Measurements from ENCODE around the gene ZNF280D. TPM values are rescaled to one million over a fixed set of nuclear protein-coding genes. Genes with fewer than 3 reads are reported as not detected.

Gene ZNF280D
- total and polyA plus RNA-seq, 2 of the 8 experiments (the other 6 are each of a cell fraction or from before 2014, with no cell fraction given): 7.4 to 27.5 TPM

DNA sequence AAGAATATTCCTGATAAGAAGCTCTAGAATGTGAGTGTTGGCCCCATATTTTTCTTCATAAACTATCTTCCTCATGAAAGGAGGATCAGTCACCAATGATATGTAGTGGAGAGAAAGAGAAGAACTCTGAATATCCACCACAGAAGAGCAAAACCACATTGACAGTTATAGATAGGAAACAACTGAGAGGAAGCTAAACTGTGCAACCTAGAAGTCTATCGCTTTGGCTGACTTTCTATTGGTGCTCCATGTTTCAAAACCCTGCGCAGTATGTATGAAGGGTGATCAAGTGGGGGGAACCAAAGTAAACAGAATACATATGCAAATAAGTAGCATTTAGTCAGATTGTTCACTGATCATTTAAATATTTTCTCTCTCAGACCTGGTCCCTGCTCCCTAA is 41.0 kb upstream of the ZNF280D start:
- no peaks in the 10 kb centered on the region for H3K79me1 ChIP-seq (ENCODE audit: low read depth, low read length)
- H3K18ac ChIP-seq (ENCODE audit: extremely low read depth, low read length): no peak overlapping the region
- FAIRE-seq (no peak), DNase-seq (ENCODE audit: low read depth in 1 of 2, low spot score in 2 of 2) (no peak)
- TF ChIP-seq, protein P1, sequence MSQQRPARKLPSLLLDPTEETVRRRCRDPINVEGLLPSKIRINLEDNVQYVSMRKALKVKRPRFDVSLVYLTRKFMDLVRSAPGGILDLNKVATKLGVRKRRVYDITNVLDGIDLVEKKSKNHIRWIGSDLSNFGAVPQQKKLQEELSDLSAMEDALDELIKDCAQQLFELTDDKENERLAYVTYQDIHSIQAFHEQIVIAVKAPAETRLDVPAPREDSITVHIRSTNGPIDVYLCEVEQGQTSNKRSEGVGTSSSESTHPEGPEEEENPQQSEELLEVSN (IDR thresholded peaks at IDR 0.05): no peak
- TF ChIP-seq PHF8 (conservative IDR thresholded peaks at IDR 0.05; ENCODE audit: low read depth, low read length) (no peak), MAFK (IDR thresholded peaks at IDR 0.05; ENCODE audit: low read depth, low read length) (no peak), SIX5 (IDR thresholded peaks at IDR 0.05; ENCODE audit: low read depth, low read length) (no peak), KDM5A (IDR thresholded peaks at IDR 0.05; ENCODE audit: low read length) (no peak), SAP30 (IDR thresholded peaks at IDR 0.05; ENCODE audit: insufficient read depth, insufficient replicate concordance, low read length) (no peak), RBBP5 (IDR thresholded peaks at IDR 0.05; ENCODE audit: borderline replicate concordance, low read depth, low read length) (no peak)
- no peak overlapping the region for H3K4ac ChIP-seq (replicated peaks; ENCODE audit: insufficient read length, low read depth, low read length)
- no peaks in the 10 kb centered on the region for H3K36me3 ChIP-seq (ENCODE audit: control insufficient read depth in 2 of 4, insufficient read depth in 4 of 4, low read length in 3 of 4)
- H2AFZ ChIP-seq (ENCODE audit: low read length): no peak overlapping the region
- H2BK120ac ChIP-seq (replicated peaks; ENCODE audit: low read depth, low read length): no peak overlapping the region
- no peak overlapping the region for H3K9ac ChIP-seq (replicated peaks in 1 of 4; ENCODE audit: extremely low read depth in 1 of 4, low read depth in 3 of 4, low read length in 3 of 4)
- H4K91ac ChIP-seq (replicated peaks; ENCODE audit: insufficient read length, low read length): no peak overlapping the region
- peaks cover 0 to 2% of the 10 kb centered on the region in 2 experiments; a peak in 1 of 4 replicates for H3K9me3 ChIP-seq (ENCODE audit: insufficient read depth in 2 of 2, low read depth in 1 of 2, low read length in 1 of 2)
- H3K56ac ChIP-seq (replicated peaks; ENCODE audit: insufficient read length, low read depth, low read length): no peak overlapping the region
- H3K23me2 ChIP-seq (ENCODE audit: low read depth, low read length): no peaks in the 10 kb centered on the region
- H3K23ac ChIP-seq (ENCODE audit: insufficient read length): no peak overlapping the region
- no peak overlapping the region for H2BK20ac ChIP-seq (ENCODE audit: low read length)
- H4K5ac ChIP-seq (ENCODE audit: insufficient read length, low read depth, low read length): no peak overlapping the region
- ChIA-PET POLR2A (ENCODE audit: partially characterized antibody) (interaction anchor here (0.9 to 1.0 kb wide), 2 partner anchors 9 to 11 kb away, joined by 3 to 4 read pairs; no protein-coding TSS in a partner anchor), CTCF (ENCODE audit: partially characterized antibody) (interaction anchor here (1.0 kb wide), 2 partner anchors 12 to 30 kb away, joined by 3 read pairs; no protein-coding TSS in a partner anchor)
- H4K8ac ChIP-seq (ENCODE audit: extremely low read depth, insufficient read depth, low read length): no peak overlapping the region
- H3K4me3 ChIP-seq (ENCODE audit: extremely low read depth in 1 of 4, insufficient read depth in 2 of 4, low read depth in 3 of 4, low read length in 4 of 4): no peak overlapping the region
- no peaks in the 10 kb centered on the region for H3K79me2 ChIP-seq (ENCODE audit: control insufficient read depth in 1 of 2, insufficient read depth in 2 of 2, low read length in 2 of 2)
- 89% methylated on average over 2 of the region's 2 CpGs; no CpG with 5 or more reads in 1 of the 2 experiments for WGBS, 2 experiments (ENCODE audit: extremely low coverage in 1 of 2, insufficient coverage in 1 of 2, insufficient read length in 1 of 2, insufficient replicate concordance in 2 of 2, low coverage in 1 of 2, low lambda C conversion rate in 2 of 2, missing lambda C conversion rate in 1 of 2)
- peaks cover 0 to 3% (median under 1%) of the 10 kb centered on the region in 4 experiments; a peak in 4 of 7 replicates for H3K4me1 ChIP-seq (replicated peaks in 1 of 4; ENCODE audit: control insufficient read depth in 3 of 4, insufficient read depth in 4 of 4, low read length in 3 of 4)
- no peak overlapping the region for H2BK12ac ChIP-seq (ENCODE audit: low read depth, low read length)
- no peak overlapping the region for H2AK5ac ChIP-seq (ENCODE audit: low read depth, low read length)
- H3K27ac ChIP-seq (ENCODE audit: low read depth, low read length): no peak overlapping the region
- H3K27me3 ChIP-seq (replicated peaks in 1 of 4; ENCODE audit: control insufficient read depth in 3 of 4, extremely low read depth in 1 of 4, insufficient read depth in 3 of 4, low read length in 3 of 4): peaks cover 0 to 2% (median 0%) of the 10 kb centered on the region in 4 experiments; a peak in 1 of 7 replicates
- H4K20me1 ChIP-seq (replicated peaks in 1 of 2; ENCODE audit: control insufficient read depth in 1 of 2, insufficient read depth in 2 of 2, low read length in 2 of 2): no peaks in the 10 kb centered on the region
- no peak overlapping the region for H2BK5ac ChIP-seq (ENCODE audit: low read depth, low read length)
- no peak overlapping the region for H2BK15ac ChIP-seq (ENCODE audit: low read length)
- no peak overlapping the region for H3K14ac ChIP-seq (ENCODE audit: insufficient read length)
- H3K4me2 ChIP-seq (ENCODE audit: insufficient read depth in 1 of 2, low read depth in 2 of 2, low read length in 2 of 2): no peak overlapping the region

Data from H1 (cell line).